H54 (cell line): ENCODE results near the gene SYNE1.

Experiments used
- DNase-seq: peaks from one replicate; pipeline ENCODE4 v3.0.0; 2011; ENCODE audit warnings: low spot score, mixed read lengths; ENCODE audit not compliant: insufficient read length
- FAIRE-seq: peaks from 3 replicates; lab custom pipeline; 2011; peaks lifted over from hg19 to GRCh38; lab: Jason Lieb, UNC
- POLR2A ChIP-seq: IDR thresholded peaks from 2 replicates; pipeline ENCODE4 v1.6.1; 2011; ENCODE audit warnings: low read depth, mild to moderate bottlenecking, low read length

Gene SYNE1

DNA sequence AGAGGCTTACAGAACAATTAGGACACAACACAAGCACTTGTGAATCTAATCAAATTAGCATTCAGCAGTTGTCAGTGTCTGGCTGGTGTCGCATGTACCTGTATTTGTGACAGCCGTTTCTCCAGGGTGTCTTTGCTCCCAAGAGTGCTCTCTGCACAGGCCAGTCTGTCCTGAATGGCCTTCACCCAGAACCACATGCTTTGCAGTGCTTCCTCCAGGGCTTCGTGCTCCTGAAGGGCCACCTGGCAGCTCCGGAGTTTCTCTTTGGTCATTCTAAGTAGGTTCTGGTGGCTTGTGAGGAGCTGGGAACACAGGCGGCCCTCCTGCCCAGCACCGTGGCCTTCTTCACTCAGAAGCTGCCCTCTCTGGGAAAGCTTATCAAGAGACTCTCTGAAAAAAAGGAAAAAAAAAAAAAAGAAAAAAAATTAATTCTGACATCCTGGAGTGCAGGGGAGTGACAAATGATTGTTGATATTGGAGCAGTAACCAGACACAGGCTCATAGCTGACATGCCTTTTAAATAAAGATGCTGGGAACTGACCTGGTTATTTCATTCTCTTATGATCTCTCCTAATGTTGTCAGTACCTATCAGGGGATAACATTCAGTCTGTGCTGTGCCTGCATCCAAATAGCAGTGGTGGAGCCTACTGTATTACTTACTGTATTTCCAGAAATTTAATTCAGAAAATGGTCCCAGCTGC lies 245.8 kb downstream of the SYNE1 start:
- TF ChIP-seq POLR2A = no peak
- no peak for FAIRE-seq
- no peak for DNase-seq

GRCh38 chr6:152387091-152387490 lies 250.1 kb downstream of the SYNE1 start:
- FAIRE-seq (no peak), DNase-seq (no peak)
- TF ChIP-seq POLR2A = no peak

GRCh38 chr6:152386131-152386530 lies 251.0 kb downstream of the SYNE1 start:
- FAIRE-seq (no peak), DNase-seq (no peak)
- TF ChIP-seq POLR2A = no peak

GRCh38 chr6:152380993-152381898 lies 255.9 kb downstream of the SYNE1 start:
- peak; percentile 47 for TF ChIP-seq POLR2A
- FAIRE-seq = peak; percentile 65
- peak; percentile 7 for DNase-seq

DNA sequence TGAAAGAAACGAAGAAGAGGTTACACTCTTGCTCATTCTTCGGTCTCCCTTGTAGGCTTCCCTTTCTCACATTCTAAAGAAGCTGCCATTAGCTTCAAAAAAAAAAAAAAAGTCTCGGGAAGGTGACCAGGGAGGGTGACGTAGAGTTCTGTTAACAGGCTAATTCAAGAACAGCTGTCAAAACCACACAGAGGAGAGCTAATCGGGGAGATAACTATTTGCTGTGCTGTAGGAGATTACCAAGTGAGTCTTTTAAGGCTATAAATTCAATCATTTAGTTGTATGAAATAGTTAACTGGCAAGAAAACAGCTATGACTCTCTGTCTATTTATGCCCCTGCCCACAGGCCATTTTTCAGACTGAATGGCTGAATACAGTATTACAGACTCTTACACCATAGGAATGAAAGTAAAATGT lies 256.8 kb downstream of the SYNE1 start:
- no peak for TF ChIP-seq POLR2A
- no peak for FAIRE-seq

GRCh38 chr6:152379423-152379822 lies 257.7 kb downstream of the SYNE1 start:
- DNase-seq (no peak), FAIRE-seq (no peak)
- no peak for TF ChIP-seq POLR2A

More for the DNA sequence above, 256.8 kb downstream of the SYNE1 start:
- no peak for DNase-seq

DNA sequence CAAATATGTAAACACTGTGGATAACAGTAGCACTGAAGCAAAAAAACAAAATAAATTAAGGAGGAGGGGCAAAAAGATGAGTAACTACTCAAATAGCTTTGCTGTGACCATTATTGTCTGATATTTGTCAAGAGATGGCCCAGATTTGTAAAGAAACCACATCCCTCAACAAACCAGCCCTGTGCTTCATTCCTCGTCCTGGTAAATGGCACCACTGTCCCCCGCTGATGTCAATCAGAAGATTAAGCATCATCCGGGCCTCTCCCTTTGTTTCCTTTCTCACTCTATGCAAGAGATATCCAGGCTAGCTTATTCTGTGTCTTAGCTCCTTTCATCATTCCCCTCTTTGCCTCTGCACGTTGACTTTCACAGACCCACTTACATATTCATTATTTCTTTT lies 259.0 kb downstream of the SYNE1 start:
- no peak for DNase-seq
- no peak for FAIRE-seq
- no peak for TF ChIP-seq POLR2A

GRCh38 chr6:152375197-152375596 lies 262.0 kb downstream of the SYNE1 start:
- DNase-seq = no peak
- FAIRE-seq = no peak
- TF ChIP-seq POLR2A = no peak

DNA sequence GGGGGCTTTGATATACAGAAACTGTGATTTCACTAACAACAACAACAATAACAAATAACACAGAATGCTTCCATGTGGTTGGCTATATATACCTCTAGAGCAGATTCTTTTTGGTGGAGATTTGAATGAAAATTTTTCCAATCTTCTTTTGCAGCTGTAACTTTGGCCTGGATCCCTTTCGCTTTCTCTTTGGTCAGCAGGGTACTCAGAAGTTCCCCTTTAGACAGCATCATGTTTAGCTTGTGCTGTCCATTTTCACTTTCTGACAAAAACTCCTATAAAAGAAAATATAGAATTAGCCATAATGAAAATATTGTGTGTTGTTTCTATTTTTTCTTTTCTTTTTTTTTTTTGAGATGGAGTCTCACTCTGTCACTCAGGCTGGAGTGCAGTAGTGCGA lies 264.2 kb downstream of the SYNE1 start:
- DNase-seq (no peak), FAIRE-seq (no peak)
- TF ChIP-seq POLR2A = no peak

DNA sequence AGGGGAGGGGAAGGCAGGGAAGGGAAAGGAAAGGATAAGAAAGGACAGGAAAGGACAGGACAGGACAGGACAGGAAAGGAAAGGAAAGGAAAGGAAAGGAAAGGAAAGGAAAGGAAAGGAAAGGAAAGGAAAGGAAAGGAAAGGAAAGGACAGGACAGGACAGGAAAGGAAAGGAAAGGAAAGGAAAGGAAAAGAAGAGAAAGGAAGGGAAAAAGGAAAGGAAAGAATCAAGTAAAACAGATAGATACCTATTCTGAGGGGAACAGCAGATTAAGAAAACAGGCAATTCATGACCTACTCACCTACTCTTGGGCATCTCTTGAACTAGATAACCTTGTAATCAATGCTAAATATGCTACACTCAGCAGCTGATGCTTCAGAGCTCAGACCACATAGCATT lies 265.4 kb downstream of the SYNE1 start:
- FAIRE-seq = no peak
- DNase-seq = no peak
- no peak for TF ChIP-seq POLR2A

- DNase-seq = no peak
- no peak for FAIRE-seq
- TF ChIP-seq POLR2A = no peak
Measured at GRCh38 chr6:152368751-152369624, 268.2 kb downstream of the SYNE1 start.

DNA sequence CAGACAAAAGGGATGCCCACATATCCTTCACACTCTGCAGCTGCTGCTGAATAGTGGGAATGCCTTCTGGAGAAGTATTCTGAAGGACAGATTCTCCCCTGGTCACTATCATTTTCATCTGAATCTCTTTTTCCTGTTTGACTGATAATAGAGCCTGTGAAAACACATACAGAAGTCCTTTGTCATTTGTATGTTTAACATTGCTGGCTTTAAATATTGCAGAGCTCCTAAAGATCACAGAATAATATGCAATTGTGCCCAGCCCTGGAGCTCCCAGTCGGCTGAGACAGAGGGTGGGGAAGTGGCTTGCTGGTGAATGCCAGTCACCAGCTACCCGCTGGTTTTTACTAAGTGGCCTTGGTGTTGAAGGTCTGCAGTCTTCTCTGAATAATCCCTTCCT lies 272.3 kb downstream of the SYNE1 start:
- DNase-seq (no peak), FAIRE-seq (no peak)
- TF ChIP-seq POLR2A = no peak

GRCh38 chr6:152360034-152360433 lies 277.1 kb downstream of the SYNE1 start:
- DNase-seq (no peak), FAIRE-seq (no peak)
- TF ChIP-seq POLR2A = no peak

DNA sequence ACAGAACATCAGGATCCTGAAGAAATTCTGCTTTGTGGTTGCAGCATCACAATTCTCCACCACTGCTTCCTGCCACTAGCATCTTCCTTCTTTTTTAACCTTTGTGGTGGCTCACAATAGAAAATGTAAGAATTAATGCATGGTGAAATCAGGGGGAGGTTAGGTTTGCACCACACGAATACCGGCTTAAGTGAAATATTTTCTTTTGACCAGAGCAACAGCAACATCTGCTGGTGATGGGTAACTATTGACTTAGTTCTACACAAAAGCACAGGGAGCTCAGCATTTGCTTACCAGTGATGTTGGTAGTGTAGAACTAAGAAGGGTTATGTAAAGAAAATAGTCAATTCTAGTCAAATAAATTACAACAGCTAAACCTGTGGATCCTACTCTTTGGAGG lies 280.5 kb downstream of the SYNE1 start:
- TF ChIP-seq POLR2A = no peak
- FAIRE-seq (no peak), DNase-seq (no peak)

DNA sequence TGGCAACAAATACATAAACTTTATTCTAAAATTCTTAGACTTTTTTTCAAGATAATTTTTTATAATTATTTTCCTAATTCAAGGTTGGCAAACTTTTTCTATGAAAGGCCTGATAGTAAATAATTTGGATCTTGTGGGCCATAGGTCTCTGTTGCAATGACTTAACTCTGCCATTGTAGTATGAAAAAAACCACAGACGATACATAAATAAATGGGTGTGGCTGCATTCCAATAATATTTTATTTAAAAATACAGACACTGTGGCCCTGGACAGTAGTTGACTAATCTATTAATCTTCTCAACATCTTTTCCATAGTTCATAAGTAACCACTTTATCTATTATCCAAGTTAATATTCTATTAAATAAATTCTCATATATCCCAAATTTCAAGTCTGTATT lies 281.1 kb downstream of the SYNE1 start:
- no peak for FAIRE-seq
- TF ChIP-seq POLR2A = no peak
- no peak for DNase-seq
